Measurements from ENCODE around the gene LRMDA. TPM values are rescaled to one million over a fixed set of nuclear protein-coding genes. Genes with fewer than 3 reads are reported as not detected.

The LRMDA gene
- polyA plus RNA-seq, 3 donors = 39.8 to 59.6 (median 56.4) TPM

GRCh38 chr10:76492678-76493472 lies 1061.5 kb downstream of the LRMDA start:
- Mint-ChIP-seq H3K27ac (peak overlapping the region in 1 of 7 donors; percentile 7), H3K4me3 (no peak overlapping the region), H3K27me3 (ENCODE audit: low read depth in 3 of 3) (no peaks in the 10 kb centered on the region), H3K4me1 (no peaks in the 10 kb centered on the region), H3K36me3 (peaks cover 3 to 9% of the 10 kb centered on the region in 2 donors), H3K9me3 (peaks cover 6 to 20% (median 13%) of the 10 kb centered on the region in 7 donors)
- Histone ChIP-seq H3K4me1 (ENCODE audit: control insufficient read depth in 1 of 2, insufficient read depth in 2 of 2, low read length in 2 of 2) (no peaks in the 10 kb centered on the region), H2AFZ (ENCODE audit: insufficient read depth, low read depth, low read length, poor library complexity, severe bottlenecking) (no peak overlapping the region), H3K4me2 (replicated peaks; ENCODE audit: extremely low read depth, low read length, poor library complexity, severe bottlenecking) (no peak overlapping the region), H3K4me3 (replicated peaks in 1 of 3; ENCODE audit: low read depth in 2 of 3, low read length in 3 of 3) (no peak overlapping the region), H3K79me2 (ENCODE audit: insufficient read depth, low read length) (no peaks in the 10 kb centered on the region), H3K36me3 (replicated peaks in 1 of 2; ENCODE audit: control insufficient read depth in 1 of 2, insufficient read depth in 2 of 2, low read length in 2 of 2) (no peaks in the 10 kb centered on the region), H4K20me1 (ENCODE audit: insufficient read depth, low read length) (no peaks in the 10 kb centered on the region), H3K9ac (ENCODE audit: insufficient read depth, low read length, poor library complexity, severe bottlenecking) (no peak overlapping the region), H3K27ac (ENCODE audit: low read depth in 1 of 2, low read length in 2 of 2) (no peak overlapping the region), H3K9me3 (replicated peaks in 1 of 2; ENCODE audit: control insufficient read depth in 1 of 2, insufficient read depth in 1 of 2, low read length in 2 of 2) (peaks cover 5 to 6% of the 10 kb centered on the region in 2 donors), H3K27me3 (ENCODE audit: control insufficient read depth in 2 of 2, insufficient read depth in 2 of 2, low read length in 2 of 2) (no peaks in the 10 kb centered on the region)
- intact Hi-C loops (cut with micrococcal nuclease) = no loop called here
- 97% methylated on average over 3 of the region's 5 CpGs for WGBS (ENCODE audit: insufficient coverage)
- no peak for DNase-seq
- TF ChIP-seq, protein P1, sequence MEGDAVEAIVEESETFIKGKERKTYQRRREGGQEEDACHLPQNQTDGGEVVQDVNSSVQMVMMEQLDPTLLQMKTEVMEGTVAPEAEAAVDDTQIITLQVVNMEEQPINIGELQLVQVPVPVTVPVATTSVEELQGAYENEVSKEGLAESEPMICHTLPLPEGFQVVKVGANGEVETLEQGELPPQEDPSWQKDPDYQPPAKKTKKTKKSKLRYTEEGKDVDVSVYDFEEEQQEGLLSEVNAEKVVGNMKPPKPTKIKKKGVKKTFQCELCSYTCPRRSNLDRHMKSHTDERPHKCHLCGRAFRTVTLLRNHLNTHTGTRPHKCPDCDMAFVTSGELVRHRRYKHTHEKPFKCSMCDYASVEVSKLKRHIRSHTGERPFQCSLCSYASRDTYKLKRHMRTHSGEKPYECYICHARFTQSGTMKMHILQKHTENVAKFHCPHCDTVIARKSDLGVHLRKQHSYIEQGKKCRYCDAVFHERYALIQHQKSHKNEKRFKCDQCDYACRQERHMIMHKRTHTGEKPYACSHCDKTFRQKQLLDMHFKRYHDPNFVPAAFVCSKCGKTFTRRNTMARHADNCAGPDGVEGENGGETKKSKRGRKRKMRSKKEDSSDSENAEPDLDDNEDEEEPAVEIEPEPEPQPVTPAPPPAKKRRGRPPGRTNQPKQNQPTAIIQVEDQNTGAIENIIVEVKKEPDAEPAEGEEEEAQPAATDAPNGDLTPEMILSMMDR (IDR thresholded peaks at IDR 0.05) = no peak

DNA sequence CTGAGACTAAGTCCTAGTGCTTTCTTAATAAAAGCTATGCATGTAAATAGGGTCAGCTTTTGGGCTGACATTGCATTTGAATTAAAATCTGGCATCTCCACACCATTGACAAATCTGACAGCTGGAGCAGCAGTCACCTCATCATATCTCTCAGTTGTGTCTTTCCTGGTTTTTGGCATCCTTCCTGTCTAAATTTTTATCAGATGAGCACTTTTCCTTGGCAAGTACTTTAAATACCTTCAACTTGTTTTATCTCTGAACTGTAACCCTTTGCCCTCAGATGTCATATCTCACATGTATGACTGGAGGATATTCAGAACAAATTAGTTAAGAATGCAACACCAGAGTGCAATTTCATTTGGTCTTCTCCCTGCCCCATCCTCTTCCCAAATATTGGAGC lies 1066.2 kb downstream of the LRMDA start:
- Mint-ChIP-seq H3K27ac (no peak overlapping the region), H3K36me3 (peaks cover 0 to 4% of the 10 kb centered on the region in 2 donors), H3K9me3 (peaks cover 0 to 11% (median 4%) of the 10 kb centered on the region in 7 donors), H3K4me1 (no peaks in the 10 kb centered on the region), H3K4me3 (no peak overlapping the region), H3K27me3 (ENCODE audit: low read depth in 3 of 3) (no peaks in the 10 kb centered on the region)
- Histone ChIP-seq H3K79me2 (ENCODE audit: insufficient read depth, low read length) (no peaks in the 10 kb centered on the region), H3K36me3 (replicated peaks in 1 of 2; ENCODE audit: control insufficient read depth in 1 of 2, insufficient read depth in 2 of 2, low read length in 2 of 2) (no peaks in the 10 kb centered on the region), H3K4me1 (ENCODE audit: control insufficient read depth in 1 of 2, insufficient read depth in 2 of 2, low read length in 2 of 2) (no peaks in the 10 kb centered on the region), H3K4me2 (replicated peaks; ENCODE audit: extremely low read depth, low read length, poor library complexity, severe bottlenecking) (no peak overlapping the region), H4K20me1 (ENCODE audit: insufficient read depth, low read length) (no peaks in the 10 kb centered on the region), H2AFZ (ENCODE audit: insufficient read depth, low read depth, low read length, poor library complexity, severe bottlenecking) (no peak overlapping the region), H3K9ac (ENCODE audit: insufficient read depth, low read length, poor library complexity, severe bottlenecking) (no peak overlapping the region), H3K9me3 (replicated peaks in 1 of 2; ENCODE audit: control insufficient read depth in 1 of 2, insufficient read depth in 1 of 2, low read length in 2 of 2) (peaks cover 0 to 5% of the 10 kb centered on the region in 2 donors), H3K27ac (ENCODE audit: low read depth in 1 of 2, low read length in 2 of 2) (no peak overlapping the region), H3K4me3 (replicated peaks in 1 of 3; ENCODE audit: low read depth in 2 of 3, low read length in 3 of 3) (no peak overlapping the region), H3K27me3 (ENCODE audit: control insufficient read depth in 2 of 2, insufficient read depth in 2 of 2, low read length in 2 of 2) (no peaks in the 10 kb centered on the region)
- DNase-seq = no peak
- TF ChIP-seq, protein P1 (IDR thresholded peaks at IDR 0.05) = no peak
- intact Hi-C loops (cut with micrococcal nuclease) = no loop called here

Data from CD14-positive monocyte (primary cell).